Suprapubic skin (tissue), 4 donors: ENCODE measurements around the gene SCRN1.

Experiments
- CTCF ChIP-seq, 2 donors: fragments of 200-600 bp in 1 of 2; fragments of 450-650 bp in 1 of 2; sonication (generic) in 1 of 2; IDR thresholded peaks; one replicate each; pipeline ENCODE4 v1.5.1; 2016 to 2019; ENCODE audit warnings: antibody characterized with exemption in 2 of 2, mild to moderate bottlenecking in 1 of 2, moderate library complexity in 1 of 2
- POLR2A ChIP-seq, 2 donors: fragments of 450-650 bp; IDR thresholded peaks; one replicate each; pipeline ENCODE4 v1.6.1; 2017; ENCODE audit warnings: antibody characterized with exemption in 2 of 2, mild to moderate bottlenecking in 2 of 2, moderate library complexity in 2 of 2
- POLR2AphosphoS5 ChIP-seq, 3 donors: sonication (generic); formaldehyde crosslinking; IDR thresholded peaks; one replicate each; pipeline ENCODE4 v1.6.1; 2017; ENCODE audit warnings: antibody characterized with exemption in 3 of 3

GRCh38 chr7:29955799-29956486, 33.7 kb downstream of the SCRN1 start:
- TF ChIP-seq POLR2AphosphoS5 (IDR thresholded peaks at IDR 0.05) (no peak), CTCF (IDR thresholded peaks at IDR 0.05) (no peak), POLR2A (IDR thresholded peaks at IDR 0.05) (no peak)
